Spinal cord (tissue), 10 donors: ENCODE results near the gene FGA. TPM values are rescaled to one million over a fixed set of nuclear protein-coding genes. Genes with fewer than 3 reads are reported as not detected.
A peak's percentile ranks its signal among the peaks of the same experiment; 100 is the strongest.

Experiments used
- DNase-seq, 6 donors: peaks; one replicate each; pipeline versions ENCODE4 v3.0.0 to v3.0.0-alpha.2; 2013 to 2015; ENCODE audit warnings: low spot score in 6 of 6, low read depth in 4 of 6
- H3K27ac ChIP-seq: one replicate; pipeline ENCODE4 v1.5.1; 2013; ENCODE audit warnings: low read depth, low read length, control low read depth
- H3K27me3 ChIP-seq: one replicate; pipeline ENCODE4 v1.6.1; 2013; ENCODE audit warnings: low read length; ENCODE audit not compliant: control insufficient read depth, insufficient read depth
- H3K36me3 ChIP-seq: one replicate; pipeline ENCODE4 v1.6.1; 2013; ENCODE audit warnings: low read length; ENCODE audit not compliant: control insufficient read depth, insufficient read depth
- H3K4me1 ChIP-seq: one replicate; pipeline ENCODE4 v1.6.1; 2013; ENCODE audit warnings: low read length; ENCODE audit not compliant: control insufficient read depth, insufficient read depth
- H3K4me3 ChIP-seq: one replicate; pipeline ENCODE4 v1.5.1; 2013; ENCODE audit warnings: low read depth, low read length, control low read depth
- H3K9me3 ChIP-seq: one replicate; pipeline ENCODE4 v1.6.1; 2013; ENCODE audit warnings: low read length; ENCODE audit not compliant: control insufficient read depth, insufficient read depth
- WGBS: methylation state at CpG from one replicate; pipeline ENCODE4 v1.1.5; 2013; ENCODE audit warnings: missing lambda C conversion rate; ENCODE audit not compliant: insufficient coverage; 5-methylcytosine and 5-hydroxymethylcytosine counted together
- polyA plus RNA-seq, 2 donors: library from polyadenylated mRNA; unstranded; fragments of 120-200 nt; gene quantifications; one replicate each; pipeline ENCODE4 v1.2.1, GENCODE V29; 2013; ENCODE audit not compliant: insufficient read length in 2 of 2
- total RNA-seq, 2 donors: library from RNA; depleted of rRNA in 1 of 2; stranded (reverse); fragments of 120-200 nt in 1 of 2; fragments of >200 nt in 1 of 2; gene quantifications; one replicate each; pipeline versions ENCODE4 v1.2.3 to v1.2.4, GENCODE V29; 2013 to 2014
- donor health status: healthy.

The FGA gene
- total and polyA plus RNA-seq, 4 donors = 1.7 TPM; not detected in 3

- Histone ChIP-seq H3K9me3 (no peaks in the 10 kb centered on the region), H3K27me3 (no peaks in the 10 kb centered on the region), H3K27ac (no peak overlapping the region), H3K36me3 (no peaks in the 10 kb centered on the region), H3K4me3 (no peak overlapping the region), H3K4me1 (no peaks in the 10 kb centered on the region)
- peak in 2 of 6 donors; percentile 62 to 68 for DNase-seq
- WGBS = 27% methylated on average over 2 of the region's 4 CpGs
Measured at GRCh38 chr4:154618708-154619315, 28.3 kb upstream of the FGA start.

- H3K9me3 ChIP-seq = no peaks in the 10 kb centered on the region
- no peaks in the 10 kb centered on the region for H3K4me1 ChIP-seq
- H3K27ac ChIP-seq = no peak overlapping the region
- 100% methylated on average over 1 of the region's 5 CpGs for WGBS
- H3K27me3 ChIP-seq = no peaks in the 10 kb centered on the region
- H3K4me3 ChIP-seq = no peak overlapping the region
- H3K36me3 ChIP-seq = no peaks in the 10 kb centered on the region
- no peak for DNase-seq
Measured at GRCh38 chr4:154617820-154618317, 27.3 kb upstream of the FGA start.

GRCh38 chr4:154616731-154617130, 26.2 kb upstream of the FGA start:
- Histone ChIP-seq H3K9me3 (no peaks in the 10 kb centered on the region), H3K36me3 (no peaks in the 10 kb centered on the region), H3K27me3 (no peaks in the 10 kb centered on the region), H3K27ac (no peak overlapping the region), H3K4me1 (no peaks in the 10 kb centered on the region), H3K4me3 (no peak overlapping the region)
- no peak for DNase-seq
- WGBS = no CpG with 5 or more reads among the region's 2 CpGs

GRCh38 chr4:154616287-154616686, 25.7 kb upstream of the FGA start:
- 57% methylated on average over 3 of the region's 4 CpGs for WGBS
- no peaks in the 10 kb centered on the region for H3K9me3 ChIP-seq
- H3K27ac ChIP-seq = no peak overlapping the region
- H3K4me3 ChIP-seq = no peak overlapping the region
- H3K4me1 ChIP-seq = no peaks in the 10 kb centered on the region
- no peaks in the 10 kb centered on the region for H3K36me3 ChIP-seq
- no peaks in the 10 kb centered on the region for H3K27me3 ChIP-seq
- no peak for DNase-seq

- Histone ChIP-seq H3K27ac (no peak overlapping the region), H3K27me3 (no peaks in the 10 kb centered on the region), H3K4me3 (no peak overlapping the region), H3K9me3 (no peaks in the 10 kb centered on the region), H3K36me3 (no peaks in the 10 kb centered on the region), H3K4me1 (no peaks in the 10 kb centered on the region)
- no peak for DNase-seq
- WGBS = no CpG with 5 or more reads among the region's 1 CpG
Measured at GRCh38 chr4:154615211-154615610, 24.7 kb upstream of the FGA start.

- no peaks in the 10 kb centered on the region for H3K9me3 ChIP-seq
- H3K27me3 ChIP-seq = no peaks in the 10 kb centered on the region
- no peak overlapping the region for H3K4me3 ChIP-seq
- no peaks in the 10 kb centered on the region for H3K4me1 ChIP-seq
- no peak for DNase-seq
- no peaks in the 10 kb centered on the region for H3K36me3 ChIP-seq
- H3K27ac ChIP-seq = no peak overlapping the region
Measured at GRCh38 chr4:154614306-154614705, 23.8 kb upstream of the FGA start.

- no peaks in the 10 kb centered on the region for H3K27me3 ChIP-seq
- DNase-seq = no peak
- H3K4me3 ChIP-seq = no peak within 1 kb of the TSS
- H3K9me3 ChIP-seq = no peaks in the 10 kb centered on the region
- H3K27ac ChIP-seq = no peak within 1 kb of the TSS
- H3K4me1 ChIP-seq = no peaks in the 10 kb centered on the region
- 92% methylated on average over 5 of the region's 7 CpGs for WGBS
- no peaks in the 10 kb centered on the region for H3K36me3 ChIP-seq
Measured at GRCh38 chr4:154612472-154613414, 22.2 kb upstream of the FGA start, which contains the start of gene FGG. FGG (minus strand) TSS chr4:154612656; CDS start chr4:154612609, 47 bp downstream.

GRCh38 chr4:154611833-154612232, 21.3 kb upstream of the FGA start:
- Histone ChIP-seq H3K9me3 (no peaks in the 10 kb centered on the region), H3K27me3 (no peaks in the 10 kb centered on the region), H3K4me3 (no peak overlapping the region), H3K4me1 (no peaks in the 10 kb centered on the region), H3K27ac (no peak overlapping the region), H3K36me3 (no peaks in the 10 kb centered on the region)
- no CpG with 5 or more reads among the region's 1 CpG for WGBS
- no peak for DNase-seq

GRCh38 chr4:154610582-154610981, 20.0 kb upstream of the FGA start:
- WGBS = no CpG with 5 or more reads among the region's 4 CpGs
- Histone ChIP-seq H3K4me1 (no peaks in the 10 kb centered on the region), H3K27ac (no peak overlapping the region), H3K9me3 (no peaks in the 10 kb centered on the region), H3K4me3 (no peak overlapping the region), H3K36me3 (no peaks in the 10 kb centered on the region), H3K27me3 (no peaks in the 10 kb centered on the region)
- DNase-seq = no peak
